Naive B cell (primary cell): ENCODE data around the gene DFFA. TPM values are rescaled to one million over a fixed set of nuclear protein-coding genes. Genes with fewer than 3 reads are reported as not detected.

ENCODE experiments used
- ATAC-seq, 2 donors: fragments of 150-1000 bp; cut with Tn5 transposase; 2 replicates each; pipeline ENCODE4 v1.10.0; 2021; ENCODE audit warnings: low read depth in 2 of 2, mild to moderate bottlenecking in 2 of 2, moderate library complexity in 2 of 2
- DNase-seq: peaks from one replicate; pipeline ENCODE4 v3.0.0; 2022
- H3K27ac Mint-ChIP-seq, 6 donors: one replicate each; pipeline ENCODE4 v1.8.0; 2020 to 2022; ENCODE audit warnings: mild to moderate bottlenecking in 6 of 6, mixed read lengths in 6 of 6, moderate library complexity in 5 of 6, inconsistent platforms in 2 of 6
- H3K27me3 Mint-ChIP-seq, 3 donors: one replicate each; pipeline ENCODE4 v1.8.0; 2021 to 2022; ENCODE audit warnings: mixed read lengths in 3 of 3, mild to moderate bottlenecking in 1 of 3
- H3K36me3 Mint-ChIP-seq, 2 donors: one replicate each; pipeline ENCODE4 v1.8.0; 2020 to 2022; ENCODE audit warnings: mixed read lengths in 2 of 2, inconsistent platforms in 1 of 2, mild to moderate bottlenecking in 1 of 2
- H3K4me1 Mint-ChIP-seq, 3 donors: one replicate each; pipeline ENCODE4 v1.8.0; 2020 to 2022; ENCODE audit warnings: mixed read lengths in 3 of 3, inconsistent platforms in 1 of 3, mild to moderate bottlenecking in 1 of 3, moderate library complexity in 1 of 3
- H3K4me3 Mint-ChIP-seq, 8 donors: one replicate each; pipeline ENCODE4 v1.8.0; 2020 to 2022; ENCODE audit warnings: mild to moderate bottlenecking in 8 of 8, mixed read lengths in 8 of 8, moderate library complexity in 8 of 8, inconsistent platforms in 2 of 8
- H3K9me3 Mint-ChIP-seq, 7 donors: one replicate each; pipeline ENCODE4 v1.8.0; 2020 to 2022; ENCODE audit warnings: mixed read lengths in 7 of 7, mild to moderate bottlenecking in 5 of 7, inconsistent platforms in 2 of 7, moderate library complexity in 1 of 7
- polyA plus RNA-seq, 6 donors: library from polyadenylated mRNA; unstranded; fragments of 300-500 nt; fragmentation: Illumina TruSeq; gene quantifications; one replicate each; pipeline ENCODE4 v1.2.3, GENCODE V29; 2021; ENCODE audit warnings: low read depth in 6 of 6

DFFA gene, protein sequence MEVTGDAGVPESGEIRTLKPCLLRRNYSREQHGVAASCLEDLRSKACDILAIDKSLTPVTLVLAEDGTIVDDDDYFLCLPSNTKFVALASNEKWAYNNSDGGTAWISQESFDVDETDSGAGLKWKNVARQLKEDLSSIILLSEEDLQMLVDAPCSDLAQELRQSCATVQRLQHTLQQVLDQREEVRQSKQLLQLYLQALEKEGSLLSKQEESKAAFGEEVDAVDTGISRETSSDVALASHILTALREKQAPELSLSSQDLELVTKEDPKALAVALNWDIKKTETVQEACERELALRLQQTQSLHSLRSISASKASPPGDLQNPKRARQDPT
- 10 to 100 TPM; 21.1 to 35.6 (median 23.6) TPM for polyA plus RNA-seq

DNA sequence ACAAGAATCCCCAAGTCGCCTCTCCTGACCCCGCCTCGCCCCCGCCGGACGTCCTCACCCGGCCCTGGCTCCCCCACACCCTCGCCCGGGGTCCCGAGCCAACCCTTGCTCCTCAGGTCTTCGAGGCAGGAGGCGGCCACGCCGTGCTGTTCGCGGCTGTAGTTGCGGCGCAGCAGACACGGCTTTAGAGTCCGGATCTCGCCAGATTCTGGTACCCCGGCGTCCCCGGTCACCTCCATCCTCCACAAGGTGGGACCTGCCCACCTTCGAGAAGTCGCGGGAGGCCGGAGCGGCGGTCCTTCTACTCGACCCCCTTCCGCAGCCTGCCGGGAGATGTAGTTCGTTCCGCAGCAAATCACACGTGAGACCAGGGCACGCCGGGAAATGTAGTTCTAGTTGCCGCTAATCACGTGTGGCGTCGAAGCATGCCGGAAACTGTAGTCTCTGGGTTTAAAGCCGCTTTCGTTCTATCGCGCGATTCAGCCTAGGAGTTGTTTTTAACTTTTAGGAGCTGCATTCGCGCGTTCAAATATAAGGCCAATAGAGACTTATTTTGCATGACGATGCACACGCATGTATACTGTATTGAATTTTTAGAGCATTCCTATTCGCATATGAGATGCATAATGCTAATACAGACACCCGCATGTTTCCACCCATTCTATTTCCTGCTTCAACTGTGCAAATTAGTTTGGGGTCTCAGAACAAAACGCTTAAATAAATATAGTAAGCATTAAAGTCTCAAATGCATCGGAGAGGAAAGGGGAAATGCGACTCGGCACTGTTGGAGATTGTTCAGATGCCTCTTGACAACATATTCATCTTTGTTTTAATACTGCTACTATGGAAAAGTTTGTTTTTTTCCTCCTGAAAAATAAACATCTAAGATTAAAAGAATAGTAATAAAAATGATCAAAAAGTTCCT is at the start of gene DFFA:
TSS of gene DFFA (minus strand) at position 310 of the 925 bp plus-strand sequence. CDS start at position 239, 71 bp downstream.
- peaks cover 38 to 60% (median 52%) of the 10 kb centered on the region in 3 donors for H3K4me1 Mint-ChIP-seq
- peak within 1 kb of the TSS; percentile 82 to 96 (median 94) for H3K27ac Mint-ChIP-seq
- H3K27me3 Mint-ChIP-seq, result no peaks in the 10 kb centered on the region
- H3K9me3 Mint-ChIP-seq, result no peaks in the 10 kb centered on the region
- DNase-seq (peak; percentile 89), ATAC-seq (peak; percentile 85)
- peak within 1 kb of the TSS; percentile 95 to 99 (median 98) for H3K4me3 Mint-ChIP-seq
- peaks cover 7 to 8% of the 10 kb centered on the region in 2 donors for H3K36me3 Mint-ChIP-seq

DNA sequence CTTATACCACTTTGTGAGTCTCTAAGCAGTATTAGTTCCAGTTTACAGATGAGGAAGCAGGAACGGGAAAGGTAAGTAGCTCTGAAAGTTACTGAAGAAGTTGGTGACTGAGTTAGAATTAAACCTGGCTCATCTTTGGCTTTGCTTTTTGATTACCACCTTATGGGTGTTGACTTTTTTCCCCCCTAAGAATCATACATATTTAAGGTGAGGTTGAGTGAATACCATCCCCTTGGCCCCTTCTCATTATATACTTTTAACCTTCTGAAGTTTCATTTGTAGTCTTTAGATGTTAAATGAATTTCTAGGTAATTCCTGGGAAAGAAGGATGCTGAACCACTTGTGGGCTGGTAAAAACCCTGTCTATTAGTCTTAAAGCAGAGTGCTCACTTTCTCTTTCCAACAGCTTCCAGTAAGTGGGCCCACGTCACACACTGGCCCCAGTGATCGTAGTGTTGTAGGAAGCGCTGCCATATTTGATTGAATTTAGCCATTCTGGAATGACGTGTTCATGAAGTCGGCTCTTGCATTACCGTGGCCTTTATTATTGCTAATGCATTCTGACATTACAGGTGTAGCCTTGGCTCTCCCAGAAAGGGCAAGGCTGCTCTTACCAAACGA is 49.3 kb upstream of the DFFA start:
- no peak for ATAC-seq
- Mint-ChIP-seq H3K9me3 (no peaks in the 10 kb centered on the region), H3K36me3 (peaks cover 0 to 3% of the 10 kb centered on the region in 2 donors), H3K27ac (peak overlapping the region in 1 of 6 donors; percentile 76), H3K4me1 (peaks cover 4 to 25% (median 21%) of the 10 kb centered on the region in 3 donors), H3K4me3 (no peak overlapping the region), H3K27me3 (no peaks in the 10 kb centered on the region)
- no peak for DNase-seq

DNA sequence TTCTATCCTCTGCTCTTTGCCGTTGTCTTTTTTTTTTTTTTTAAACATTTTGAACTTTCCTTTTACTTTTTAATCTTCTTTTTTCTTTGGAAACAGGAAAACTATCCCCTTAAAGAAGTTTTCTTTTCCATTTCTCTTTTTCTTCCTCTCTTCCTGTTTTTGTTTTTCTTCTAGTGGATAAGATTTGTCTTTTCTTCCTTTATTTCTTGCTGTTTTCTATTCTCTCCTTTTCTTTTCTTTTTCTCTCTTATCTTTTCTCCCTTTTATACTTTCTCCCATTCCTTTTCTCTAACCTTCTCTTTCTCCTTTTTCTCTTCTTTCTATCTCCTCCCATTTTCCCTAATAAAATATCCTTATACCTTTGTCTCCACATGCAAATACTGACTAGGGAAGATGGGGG is 48.6 kb upstream of the DFFA start:
- ATAC-seq (no peak), DNase-seq (no peak)
- Mint-ChIP-seq H3K36me3 (peaks cover 0 to 3% of the 10 kb centered on the region in 2 donors), H3K9me3 (no peaks in the 10 kb centered on the region), H3K4me3 (no peak overlapping the region), H3K27me3 (no peaks in the 10 kb centered on the region), H3K27ac (peak overlapping the region in 4 of 6 donors; percentile 13 to 90 (median 76)), H3K4me1 (peaks cover 7 to 25% (median 21%) of the 10 kb centered on the region in 3 donors)

DNA sequence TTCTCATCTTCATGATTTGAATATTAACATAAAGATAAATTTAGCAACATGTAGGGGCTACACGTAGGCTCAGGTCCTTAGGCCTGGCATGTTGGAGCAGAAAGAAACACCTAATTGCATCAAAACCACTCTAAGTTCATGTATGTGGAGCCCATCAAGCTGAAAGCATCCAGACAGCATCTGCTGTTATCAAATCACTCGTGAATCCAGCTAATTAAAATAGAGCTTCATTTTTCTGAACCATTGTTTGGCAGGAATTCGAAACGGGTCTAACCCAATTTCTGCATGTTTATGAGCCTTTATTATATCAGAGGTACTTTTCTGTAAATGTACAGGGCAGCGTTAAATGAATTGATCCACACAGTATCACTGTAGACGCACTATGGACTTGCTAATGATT is 48.2 kb upstream of the DFFA start:
- no peak for ATAC-seq
- Mint-ChIP-seq H3K27ac (peak overlapping the region in 1 of 6 donors; percentile 13), H3K4me1 (peaks cover 12 to 28% (median 26%) of the 10 kb centered on the region in 3 donors), H3K4me3 (no peak overlapping the region), H3K36me3 (peaks cover 0 to 3% of the 10 kb centered on the region in 2 donors), H3K27me3 (no peaks in the 10 kb centered on the region), H3K9me3 (no peaks in the 10 kb centered on the region)
- no peak for DNase-seq

DNA sequence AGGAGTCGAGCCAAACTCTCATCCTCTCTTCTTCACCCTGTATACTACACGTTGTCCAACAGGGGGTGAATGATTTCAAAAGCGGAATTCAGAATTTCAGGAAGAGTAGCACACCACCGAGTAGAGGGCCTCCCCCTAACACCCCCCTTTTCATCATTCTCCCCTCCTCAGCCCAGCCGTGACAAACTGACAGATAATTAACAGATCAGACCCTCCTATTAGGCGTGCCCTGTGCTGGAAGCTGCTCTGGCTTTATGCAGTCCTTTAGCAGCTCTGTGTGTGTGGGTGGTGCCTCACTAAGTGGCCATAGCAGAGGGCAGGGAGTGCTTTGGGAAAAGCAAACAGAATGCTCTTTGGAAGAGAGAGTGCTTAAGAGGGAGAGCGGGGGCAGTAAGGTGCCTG is 46.7 kb upstream of the DFFA start:
- H3K27me3 Mint-ChIP-seq, result no peaks in the 10 kb centered on the region
- no peaks in the 10 kb centered on the region for H3K9me3 Mint-ChIP-seq
- peak overlapping the region in 1 of 6 donors; percentile 12 for H3K27ac Mint-ChIP-seq
- H3K36me3 Mint-ChIP-seq, result peaks cover 0 to 3% of the 10 kb centered on the region in 2 donors
- H3K4me1 Mint-ChIP-seq, result peaks cover 21 to 36% (median 34%) of the 10 kb centered on the region in 3 donors
- DNase-seq, result no peak
- H3K4me3 Mint-ChIP-seq, result no peak overlapping the region
- no peak for ATAC-seq

DNA sequence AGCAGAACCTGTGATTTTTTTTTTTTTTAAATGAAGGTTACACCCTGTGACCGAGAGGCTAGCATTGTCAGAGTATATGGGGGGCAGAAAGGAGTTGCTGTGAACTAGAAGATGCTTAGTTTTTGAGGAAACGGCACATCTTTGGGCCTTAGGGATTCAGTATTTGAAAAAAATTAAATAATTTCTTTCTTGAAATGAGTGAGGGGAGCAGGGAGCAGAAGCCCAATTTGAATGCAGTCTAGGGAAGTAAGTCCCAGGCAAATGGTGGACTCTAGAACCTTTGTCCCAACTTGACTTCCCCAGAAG is 45.3 kb upstream of the DFFA start:
- Mint-ChIP-seq H3K27ac (no peak overlapping the region), H3K36me3 (peaks cover 0 to 3% of the 10 kb centered on the region in 2 donors), H3K4me3 (no peak overlapping the region), H3K27me3 (no peaks in the 10 kb centered on the region), H3K4me1 (peaks cover 28 to 41% (median 39%) of the 10 kb centered on the region in 3 donors), H3K9me3 (no peaks in the 10 kb centered on the region)
- DNase-seq, result no peak
- no peak for ATAC-seq

DNA sequence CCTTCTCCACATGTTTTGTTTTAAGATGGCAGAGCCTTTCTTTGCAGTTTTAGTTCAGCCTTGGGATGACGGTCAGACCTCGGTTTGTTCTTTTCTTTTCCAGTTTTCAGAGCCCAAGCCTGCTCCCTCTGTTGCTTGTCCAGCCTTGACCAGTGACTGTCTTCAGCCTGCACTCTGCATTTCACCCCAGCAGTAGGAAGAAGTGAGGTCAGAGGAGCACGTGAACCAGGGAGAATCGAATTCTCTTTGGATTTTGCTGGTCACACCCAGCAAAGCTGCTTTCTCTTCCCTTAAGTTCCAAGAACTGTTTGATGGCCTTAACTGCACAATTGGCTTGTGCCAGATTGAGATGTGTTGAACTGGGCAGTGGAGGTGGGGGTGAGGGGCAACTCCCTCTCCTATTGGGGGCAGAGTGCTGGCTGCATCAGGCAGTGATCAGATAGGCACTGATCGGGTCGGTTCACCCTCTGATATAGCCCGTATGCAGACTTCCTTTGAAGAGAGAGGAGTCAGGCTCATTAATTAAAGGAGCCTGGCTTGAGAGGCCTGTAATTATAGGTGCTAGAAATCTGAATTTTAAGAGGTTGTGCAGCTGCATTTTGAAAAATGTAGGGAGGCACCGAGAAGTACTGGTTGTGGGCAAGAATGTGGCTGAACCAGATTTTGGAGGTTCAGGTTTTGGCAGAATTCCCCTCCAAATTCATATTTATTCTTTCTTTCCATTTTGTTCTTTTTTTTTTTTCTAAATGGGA is 44.8 kb upstream of the DFFA start:
- H3K9me3 Mint-ChIP-seq, result no peaks in the 10 kb centered on the region
- H3K27me3 Mint-ChIP-seq, result no peaks in the 10 kb centered on the region
- peaks cover 0 to 3% of the 10 kb centered on the region in 2 donors for H3K36me3 Mint-ChIP-seq
- ATAC-seq (no peak), DNase-seq (no peak)
- no peak overlapping the region for H3K4me3 Mint-ChIP-seq
- H3K27ac Mint-ChIP-seq, result peak overlapping the region in 2 of 6 donors; percentile 14 to 74
- peaks cover 28 to 41% (median 35%) of the 10 kb centered on the region in 3 donors for H3K4me1 Mint-ChIP-seq

DNA sequence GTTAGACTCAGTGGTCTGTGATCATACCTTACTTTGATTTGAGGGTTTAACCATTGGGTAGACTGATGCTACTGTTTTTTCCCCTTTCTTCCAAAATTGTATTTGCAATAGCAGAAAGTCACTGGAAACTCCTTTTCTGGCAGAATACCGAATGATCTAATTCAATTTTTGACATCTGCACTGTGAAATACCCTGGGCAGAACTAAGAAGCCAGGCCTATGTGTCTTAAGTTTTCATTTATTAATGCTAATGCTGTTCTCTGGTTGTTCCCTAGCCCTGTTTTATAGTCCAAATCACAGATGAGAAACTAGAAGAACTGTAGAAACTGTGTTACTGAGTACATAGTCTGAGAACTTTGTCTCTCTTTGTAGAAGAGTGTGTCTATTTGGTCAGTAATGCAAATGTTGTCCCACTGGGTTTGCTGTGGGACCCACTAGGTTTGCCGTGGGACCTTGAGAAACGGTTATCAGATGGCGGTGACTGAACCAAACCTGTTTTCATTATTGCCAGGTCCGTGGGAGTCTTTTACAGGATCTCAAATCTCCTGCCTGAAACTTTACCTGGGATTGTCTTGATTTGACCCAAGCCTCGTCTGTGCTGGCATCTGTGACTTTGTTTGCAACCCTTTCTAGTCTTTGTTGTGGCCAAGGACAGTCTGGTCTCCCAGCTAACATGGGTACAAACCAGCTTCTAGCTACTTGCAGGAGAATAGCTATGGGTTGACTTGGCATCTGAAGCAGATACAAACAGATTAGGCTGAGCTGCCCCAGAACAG is 43.8 kb upstream of the DFFA start:
- no peak for ATAC-seq
- peaks cover 0 to 3% of the 10 kb centered on the region in 2 donors for H3K36me3 Mint-ChIP-seq
- H3K4me1 Mint-ChIP-seq, result peaks cover 33 to 44% (median 35%) of the 10 kb centered on the region in 3 donors
- peak overlapping the region in 2 of 6 donors; percentile 15 to 38 for H3K27ac Mint-ChIP-seq
- H3K27me3 Mint-ChIP-seq, result no peaks in the 10 kb centered on the region
- H3K4me3 Mint-ChIP-seq, result no peak overlapping the region
- no peaks in the 10 kb centered on the region for H3K9me3 Mint-ChIP-seq
- DNase-seq, result no peak

DNA sequence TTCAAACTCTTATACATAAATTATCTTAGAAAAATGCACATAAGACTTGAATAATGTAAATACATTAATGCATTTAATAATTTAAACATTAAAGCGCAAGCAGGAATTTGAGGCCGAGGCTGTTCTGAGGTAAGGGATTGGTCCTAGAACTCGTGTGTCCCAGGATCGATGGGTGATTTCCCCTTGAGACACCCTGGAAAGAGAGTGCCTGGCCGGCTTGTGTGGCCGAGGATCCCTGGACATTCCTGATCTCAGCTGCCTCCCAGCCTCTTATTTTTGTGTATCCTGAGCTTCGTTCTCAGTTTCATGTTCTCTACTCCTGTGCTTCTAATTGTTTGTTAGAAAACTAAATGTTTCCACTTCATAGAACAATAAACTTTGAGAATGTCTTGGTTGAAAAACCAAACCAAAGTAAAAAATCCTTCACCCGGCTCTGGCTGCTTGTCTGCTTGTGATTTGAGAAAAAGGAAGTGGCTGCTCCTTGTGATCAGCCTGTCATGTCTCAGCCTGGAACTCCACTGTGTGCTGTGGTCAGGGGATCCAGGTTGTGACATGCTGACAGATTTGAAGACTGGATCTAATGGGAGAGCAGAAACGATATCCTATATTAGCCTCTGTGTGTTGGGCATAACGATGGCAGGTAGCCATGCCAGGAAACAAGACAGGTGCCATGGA is 43.1 kb upstream of the DFFA start:
- peaks cover 0 to 3% of the 10 kb centered on the region in 2 donors for H3K36me3 Mint-ChIP-seq
- peak overlapping the region in 4 of 6 donors; percentile 15 to 50 (median 30) for H3K27ac Mint-ChIP-seq
- H3K27me3 Mint-ChIP-seq, result no peaks in the 10 kb centered on the region
- no peak for DNase-seq
- ATAC-seq, result peak in 1 of 2 donors; percentile 40
- H3K4me1 Mint-ChIP-seq, result peaks cover 38 to 47% (median 41%) of the 10 kb centered on the region in 3 donors
- H3K9me3 Mint-ChIP-seq, result no peaks in the 10 kb centered on the region
- no peak overlapping the region for H3K4me3 Mint-ChIP-seq

DNA sequence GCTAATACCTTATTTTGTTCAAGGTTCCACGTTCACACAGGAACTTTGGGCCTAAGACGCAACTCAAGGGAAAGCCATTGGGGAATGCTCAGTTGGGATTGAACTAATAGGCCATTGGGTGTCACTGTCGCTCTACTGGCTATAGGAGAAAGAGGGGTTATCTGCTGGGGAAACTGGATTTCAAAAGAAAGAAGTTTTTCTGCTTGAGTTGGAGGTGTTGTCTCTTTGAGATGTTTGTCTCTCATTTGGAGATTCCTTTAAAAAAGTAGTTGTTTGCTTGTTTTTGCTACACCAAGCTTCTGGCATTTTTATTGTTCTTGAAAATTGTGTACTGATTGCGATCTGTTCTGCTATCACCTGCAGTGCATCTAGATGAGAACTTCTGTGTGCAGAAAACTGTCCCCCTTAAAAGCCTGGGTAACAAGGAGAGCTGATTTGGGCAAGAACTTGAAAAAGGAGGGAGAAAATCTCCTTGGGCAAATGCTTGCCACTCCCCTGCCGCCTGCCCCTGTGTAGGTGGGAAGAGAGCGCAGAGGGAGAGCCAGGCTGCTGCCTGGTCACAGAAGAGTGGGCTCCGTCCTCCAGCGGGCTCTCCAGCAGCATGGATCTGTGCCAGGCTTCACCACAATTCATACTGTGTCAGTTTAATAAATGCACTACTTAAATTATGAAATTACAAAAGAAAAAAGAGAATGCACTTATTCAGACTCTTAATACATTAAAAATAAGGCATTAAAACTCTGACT is 42.3 kb upstream of the DFFA start:
- ATAC-seq, result no peak
- no peaks in the 10 kb centered on the region for H3K27me3 Mint-ChIP-seq
- peak overlapping the region in 1 of 6 donors; percentile 27 for H3K27ac Mint-ChIP-seq
- no peak for DNase-seq
- H3K4me3 Mint-ChIP-seq, result no peak overlapping the region
- no peaks in the 10 kb centered on the region for H3K9me3 Mint-ChIP-seq
- H3K36me3 Mint-ChIP-seq, result peaks cover 0 to 3% of the 10 kb centered on the region in 2 donors
- H3K4me1 Mint-ChIP-seq, result peaks cover 45 to 53% (median 47%) of the 10 kb centered on the region in 3 donors

DNA sequence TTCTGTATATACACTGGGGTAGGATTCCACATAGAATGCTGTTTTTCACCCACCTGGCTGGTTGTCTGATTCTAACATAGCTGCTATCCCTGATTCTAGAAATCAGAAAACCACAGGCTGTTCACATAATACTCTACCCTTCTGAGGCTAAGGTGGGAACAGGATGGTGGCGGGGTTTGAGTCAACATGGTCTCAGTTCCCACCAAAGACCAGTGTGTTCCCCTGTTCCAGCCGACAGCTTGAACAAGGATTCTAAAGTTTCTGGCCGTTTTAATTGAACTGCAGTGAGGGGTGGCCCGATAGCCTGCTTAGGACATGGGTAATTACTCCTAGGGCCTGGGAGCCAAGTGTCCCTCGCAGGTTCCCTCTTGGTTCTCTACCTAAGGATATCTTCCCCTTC is 40.9 kb upstream of the DFFA start:
- H3K4me3 Mint-ChIP-seq, result no peak overlapping the region
- peaks cover 47 to 58% (median 47%) of the 10 kb centered on the region in 3 donors for H3K4me1 Mint-ChIP-seq
- no peaks in the 10 kb centered on the region for H3K27me3 Mint-ChIP-seq
- DNase-seq, result no peak
- ATAC-seq, result no peak
- peaks cover 0 to 3% of the 10 kb centered on the region in 2 donors for H3K36me3 Mint-ChIP-seq
- no peak overlapping the region for H3K27ac Mint-ChIP-seq
- H3K9me3 Mint-ChIP-seq, result no peaks in the 10 kb centered on the region
